ENCODE measurements around the gene NELL1.

Gene NELL1

DNA sequence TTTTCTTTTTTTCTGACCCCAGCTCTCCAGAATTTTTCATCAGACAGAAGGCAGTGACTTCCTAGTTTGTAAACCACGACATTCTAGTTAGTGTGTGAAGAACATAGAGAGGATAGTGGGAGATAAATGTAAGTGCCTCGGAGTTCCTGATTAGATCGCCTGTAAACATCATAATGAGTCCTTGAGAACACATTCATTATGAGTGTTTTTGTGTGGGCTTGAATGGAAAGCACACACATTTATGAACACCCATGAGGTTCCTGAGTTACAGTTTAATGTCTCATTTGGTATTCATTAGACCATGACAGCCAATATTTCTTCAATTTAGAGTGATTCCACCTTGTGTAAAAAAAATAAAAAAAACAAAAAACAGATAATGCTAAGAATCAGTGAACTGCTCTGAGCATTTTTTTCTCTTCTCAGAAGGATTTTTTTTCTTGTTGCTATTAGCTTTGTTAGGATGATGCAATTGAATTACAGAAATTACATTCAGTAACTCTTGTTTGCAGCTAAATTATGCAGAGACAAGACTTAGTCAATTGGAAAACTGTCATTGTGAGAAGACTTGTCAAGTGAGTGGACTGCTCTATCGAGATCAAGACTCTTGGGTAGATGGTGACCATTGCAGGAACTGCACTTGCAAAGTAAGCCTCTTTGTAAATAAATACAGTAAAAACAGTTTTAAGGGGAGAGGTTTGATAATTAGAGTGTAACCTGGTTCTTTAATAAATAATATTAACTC is 257.6 kb downstream of the NELL1 start:
- Histone ChIP-seq H3K9me3 (ENCODE audit: control insufficient read depth, low read length) (no peaks in the 10 kb centered on the region), H3K4me3 (ENCODE audit: insufficient read depth in 1 of 2, low read depth in 1 of 2, low read length in 2 of 2) (no peak overlapping the region), H4K91ac (ENCODE audit: low read length) (no peak overlapping the region), H2BK15ac (ENCODE audit: low read depth, poor library complexity, severe bottlenecking) (no peak overlapping the region), H3K27me3 (ENCODE audit: control insufficient read depth in 1 of 2, insufficient read depth in 1 of 2, low read length in 2 of 2) (no peaks in the 10 kb centered on the region), H3K27ac (ENCODE audit: low read length, poor library complexity, severe bottlenecking) (no peak overlapping the region), H3K79me1 (replicated peaks; ENCODE audit: low read length, poor library complexity, severe bottlenecking) (no peaks in the 10 kb centered on the region), H3K18ac (ENCODE audit: low read depth in 1 of 2, low read length in 2 of 2) (no peak overlapping the region), H3K4ac (ENCODE audit: low read depth in 1 of 2, low read length in 2 of 2) (no peak overlapping the region), H3K36me3 (ENCODE audit: control insufficient read depth in 1 of 2, insufficient read depth in 2 of 2, low read depth in 1 of 2, low read length in 2 of 2) (no peaks in the 10 kb centered on the region), H2BK12ac (ENCODE audit: low read length in 2 of 2) (no peak overlapping the region), H3K23ac (ENCODE audit: low read length in 2 of 2) (no peak overlapping the region), H2BK5ac (ENCODE audit: low read depth, low read length, poor library complexity, severe bottlenecking) (no peak overlapping the region), H2AK5ac (ENCODE audit: low read length, severe bottlenecking) (no peak overlapping the region), H2AFZ (ENCODE audit: low read depth, low read length) (no peak overlapping the region), H3K4me1 (ENCODE audit: control insufficient read depth, insufficient read depth, low read depth, low read length) (no peaks in the 10 kb centered on the region), H3K14ac (ENCODE audit: low read length in 2 of 2) (no peak overlapping the region), H3K9ac (ENCODE audit: low read length) (no peak overlapping the region), H4K8ac (ENCODE audit: low read length) (no peak overlapping the region), H3K4me2 (ENCODE audit: low read length, poor library complexity, severe bottlenecking) (no peak overlapping the region), H2BK120ac (ENCODE audit: low read depth, low read length) (no peak overlapping the region)
- no peak for DNase-seq
- 61% methylated on average over 4 of the region's 4 CpGs for WGBS

DNA sequence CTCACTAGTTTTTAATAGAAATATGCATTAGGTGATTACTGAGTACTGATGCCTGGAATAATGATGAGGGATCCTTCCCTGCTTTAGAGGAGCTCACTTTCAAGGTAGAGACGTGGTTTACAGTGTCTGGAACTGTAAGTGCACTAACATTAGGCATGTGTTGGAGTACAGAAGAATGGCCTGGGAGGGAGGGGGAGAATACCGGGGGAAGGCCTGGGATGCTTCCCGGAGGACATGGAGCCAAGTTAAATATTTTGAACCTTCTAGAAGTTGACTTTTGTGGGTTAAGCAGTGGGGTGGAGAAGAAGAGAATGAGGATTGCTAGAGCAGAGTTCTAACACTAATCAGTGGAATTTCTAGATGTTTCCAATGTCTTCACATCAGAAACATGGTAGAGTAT is 261.6 kb downstream of the NELL1 start:
- Histone ChIP-seq H3K9me3 (ENCODE audit: control insufficient read depth, low read length) (no peaks in the 10 kb centered on the region), H3K36me3 (ENCODE audit: control insufficient read depth in 1 of 2, insufficient read depth in 2 of 2, low read depth in 1 of 2, low read length in 2 of 2) (no peaks in the 10 kb centered on the region), H3K4ac (ENCODE audit: low read depth in 1 of 2, low read length in 2 of 2) (no peak overlapping the region), H3K4me1 (ENCODE audit: control insufficient read depth, insufficient read depth, low read depth, low read length) (no peaks in the 10 kb centered on the region), H3K23ac (ENCODE audit: low read length in 2 of 2) (no peak overlapping the region), H2BK120ac (ENCODE audit: low read depth, low read length) (no peak overlapping the region), H3K79me1 (replicated peaks; ENCODE audit: low read length, poor library complexity, severe bottlenecking) (no peaks in the 10 kb centered on the region), H2BK15ac (ENCODE audit: low read depth, poor library complexity, severe bottlenecking) (no peak overlapping the region), H2AK5ac (ENCODE audit: low read length, severe bottlenecking) (no peak overlapping the region), H2AFZ (ENCODE audit: low read depth, low read length) (no peak overlapping the region), H3K9ac (ENCODE audit: low read length) (no peak overlapping the region), H2BK12ac (ENCODE audit: low read length in 2 of 2) (no peak overlapping the region), H3K18ac (ENCODE audit: low read depth in 1 of 2, low read length in 2 of 2) (no peak overlapping the region), H3K4me3 (ENCODE audit: insufficient read depth in 1 of 2, low read depth in 1 of 2, low read length in 2 of 2) (no peak overlapping the region), H3K14ac (ENCODE audit: low read length in 2 of 2) (no peak overlapping the region), H3K27ac (ENCODE audit: low read length, poor library complexity, severe bottlenecking) (no peak overlapping the region), H3K4me2 (ENCODE audit: low read length, poor library complexity, severe bottlenecking) (no peak overlapping the region), H4K91ac (ENCODE audit: low read length) (no peak overlapping the region), H4K8ac (ENCODE audit: low read length) (no peak overlapping the region), H3K27me3 (ENCODE audit: control insufficient read depth in 1 of 2, insufficient read depth in 1 of 2, low read length in 2 of 2) (no peaks in the 10 kb centered on the region), H2BK5ac (ENCODE audit: low read depth, low read length, poor library complexity, severe bottlenecking) (no peak overlapping the region)
- WGBS: 69% methylated on average over 3 of the region's 3 CpGs
- DNase-seq: no peak

DNA sequence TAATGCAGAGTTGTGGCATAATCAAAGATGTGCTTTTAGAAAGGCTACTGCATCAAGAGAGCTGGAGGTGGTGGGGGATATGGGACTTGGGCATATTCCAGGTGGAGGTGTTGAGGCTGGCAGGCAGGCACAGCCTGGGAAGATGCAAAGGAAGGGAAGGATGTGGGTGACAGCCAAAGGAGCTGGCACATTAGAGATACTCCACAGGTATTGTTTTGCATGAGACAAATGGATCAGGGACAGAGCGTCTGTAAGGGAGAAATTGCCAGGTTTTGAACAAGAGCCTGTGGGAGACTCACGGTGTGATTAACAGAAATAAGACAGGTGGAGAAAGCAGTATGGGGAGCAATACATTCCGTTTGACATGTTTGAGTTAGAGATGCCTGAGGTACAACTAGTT is 263.7 kb downstream of the NELL1 start:
- Histone ChIP-seq H3K18ac (ENCODE audit: low read depth in 1 of 2, low read length in 2 of 2) (no peak overlapping the region), H3K79me1 (replicated peaks; ENCODE audit: low read length, poor library complexity, severe bottlenecking) (no peaks in the 10 kb centered on the region), H3K23ac (ENCODE audit: low read length in 2 of 2) (no peak overlapping the region), H3K4me3 (ENCODE audit: insufficient read depth in 1 of 2, low read depth in 1 of 2, low read length in 2 of 2) (no peak overlapping the region), H3K4me2 (ENCODE audit: low read length, poor library complexity, severe bottlenecking) (no peak overlapping the region), H2BK15ac (ENCODE audit: low read depth, poor library complexity, severe bottlenecking) (no peak overlapping the region), H3K9ac (ENCODE audit: low read length) (no peak overlapping the region), H3K36me3 (ENCODE audit: control insufficient read depth in 1 of 2, insufficient read depth in 2 of 2, low read depth in 1 of 2, low read length in 2 of 2) (no peaks in the 10 kb centered on the region), H3K14ac (ENCODE audit: low read length in 2 of 2) (no peak overlapping the region), H2AFZ (ENCODE audit: low read depth, low read length) (no peak overlapping the region), H4K8ac (ENCODE audit: low read length) (no peak overlapping the region), H4K91ac (ENCODE audit: low read length) (no peak overlapping the region), H2AK5ac (ENCODE audit: low read length, severe bottlenecking) (no peak overlapping the region), H2BK120ac (ENCODE audit: low read depth, low read length) (no peak overlapping the region), H3K27me3 (ENCODE audit: control insufficient read depth in 1 of 2, insufficient read depth in 1 of 2, low read length in 2 of 2) (no peaks in the 10 kb centered on the region), H2BK5ac (ENCODE audit: low read depth, low read length, poor library complexity, severe bottlenecking) (no peak overlapping the region), H2BK12ac (ENCODE audit: low read length in 2 of 2) (no peak overlapping the region), H3K9me3 (ENCODE audit: control insufficient read depth, low read length) (no peaks in the 10 kb centered on the region), H3K4ac (ENCODE audit: low read depth in 1 of 2, low read length in 2 of 2) (no peak overlapping the region), H3K27ac (ENCODE audit: low read length, poor library complexity, severe bottlenecking) (no peak overlapping the region), H3K4me1 (ENCODE audit: control insufficient read depth, insufficient read depth, low read depth, low read length) (no peaks in the 10 kb centered on the region)
- 61% methylated on average over 3 of the region's 3 CpGs for WGBS
- DNase-seq: no peak

DNA sequence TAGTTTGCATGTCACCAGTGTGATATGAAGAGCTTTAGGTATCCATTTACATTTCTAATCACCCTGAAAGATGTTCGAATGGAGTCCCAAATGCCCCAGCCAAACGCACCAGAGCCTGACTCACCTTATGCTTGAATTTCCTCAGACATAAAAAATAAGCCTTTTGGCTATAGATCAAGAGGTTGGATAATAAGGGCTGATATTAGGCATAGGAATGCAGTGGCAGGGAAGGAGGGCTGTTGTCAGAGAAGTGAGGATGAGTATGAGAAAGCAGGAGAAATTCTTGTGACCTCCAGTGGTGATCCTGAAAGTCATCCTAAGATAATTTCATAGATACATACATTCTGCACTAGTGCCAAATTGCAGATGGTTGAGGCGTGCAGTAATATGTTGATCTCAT is 264.6 kb downstream of the NELL1 start:
- H3K4ac ChIP-seq (ENCODE audit: low read depth in 1 of 2, low read length in 2 of 2): no peak overlapping the region
- no peak overlapping the region for H2BK12ac ChIP-seq (ENCODE audit: low read length in 2 of 2)
- H3K4me2 ChIP-seq (ENCODE audit: low read length, poor library complexity, severe bottlenecking): no peak overlapping the region
- no peak overlapping the region for H4K8ac ChIP-seq (ENCODE audit: low read length)
- H3K4me3 ChIP-seq (ENCODE audit: insufficient read depth in 1 of 2, low read depth in 1 of 2, low read length in 2 of 2): no peak overlapping the region
- DNase-seq: no peak
- no peaks in the 10 kb centered on the region for H3K4me1 ChIP-seq (ENCODE audit: control insufficient read depth, insufficient read depth, low read depth, low read length)
- H3K14ac ChIP-seq (ENCODE audit: low read length in 2 of 2): no peak overlapping the region
- no peaks in the 10 kb centered on the region for H3K27me3 ChIP-seq (ENCODE audit: control insufficient read depth in 1 of 2, insufficient read depth in 1 of 2, low read length in 2 of 2)
- no peaks in the 10 kb centered on the region for H3K79me1 ChIP-seq (replicated peaks; ENCODE audit: low read length, poor library complexity, severe bottlenecking)
- H3K9ac ChIP-seq (ENCODE audit: low read length): no peak overlapping the region
- H2BK120ac ChIP-seq (ENCODE audit: low read depth, low read length): no peak overlapping the region
- whole genome bisulfite sequencing: 60% methylated on average over 1 of the region's 3 CpGs
- H4K91ac ChIP-seq (ENCODE audit: low read length): no peak overlapping the region
- no peak overlapping the region for H2BK15ac ChIP-seq (ENCODE audit: low read depth, poor library complexity, severe bottlenecking)
- H2AFZ ChIP-seq (ENCODE audit: low read depth, low read length): no peak overlapping the region
- H3K18ac ChIP-seq (ENCODE audit: low read depth in 1 of 2, low read length in 2 of 2): no peak overlapping the region
- H2BK5ac ChIP-seq (ENCODE audit: low read depth, low read length, poor library complexity, severe bottlenecking): no peak overlapping the region
- no peaks in the 10 kb centered on the region for H3K36me3 ChIP-seq (ENCODE audit: control insufficient read depth in 1 of 2, insufficient read depth in 2 of 2, low read depth in 1 of 2, low read length in 2 of 2)
- no peaks in the 10 kb centered on the region for H3K9me3 ChIP-seq (ENCODE audit: control insufficient read depth, low read length)
- H3K23ac ChIP-seq (ENCODE audit: low read length in 2 of 2): no peak overlapping the region
- no peak overlapping the region for H2AK5ac ChIP-seq (ENCODE audit: low read length, severe bottlenecking)
- no peak overlapping the region for H3K27ac ChIP-seq (ENCODE audit: low read length, poor library complexity, severe bottlenecking)

All from mesenchymal stem cell (in vitro differentiated cells and primary cell).